ENCODE data around the gene CCSER1.

DNA sequence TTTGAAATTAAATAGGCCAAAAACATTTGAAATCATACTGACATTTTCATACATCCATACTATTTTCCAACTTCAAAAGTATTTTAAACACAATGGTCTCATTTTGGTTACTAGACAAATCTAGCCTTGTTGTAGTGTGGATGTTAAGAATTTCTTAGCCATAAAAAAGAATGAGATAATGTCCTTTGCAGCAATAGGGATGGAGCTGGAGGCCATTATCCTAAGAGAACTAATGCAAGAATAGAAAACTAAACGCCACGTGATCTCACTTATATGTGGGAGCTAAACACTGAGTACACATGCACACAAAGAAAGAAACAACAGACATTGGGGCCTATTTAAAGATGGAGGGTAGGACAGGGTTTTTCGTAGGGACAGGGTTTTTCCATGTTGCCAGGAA lies 153.8 kb downstream of the CCSER1 start:
- TF ChIP-seq EP300 (IDR thresholded peaks at IDR 0.05; ENCODE audit: low read depth): no peak
- no peak for TF ChIP-seq CTCF (IDR thresholded peaks at IDR 0.05)
- TF ChIP-seq POLR2AphosphoS5 (IDR thresholded peaks at IDR 0.05): no peak
